RWPE2 (cell line): Measurements from ENCODE around the gene MPZ.

ENCODE experiments used
- ATAC-seq: fragments of 200-7000 bp; cut with Tn5 transposase; 3 replicates; pipeline ENCODE4 v1.9.1; 2021; ENCODE audit warnings: low read depth
- DNase-seq: peaks from one replicate; pipeline ENCODE4 v3.0.0-alpha.2; 2020; ENCODE audit warnings: low spot score
- H3K27ac ChIP-seq: fragments of 450-650 bp; 2 replicates; pipeline ENCODE4 v1.5.1; 2017; ENCODE audit warnings: mild to moderate bottlenecking; ENCODE audit not compliant: poor library complexity, severe bottlenecking
- H3K27me3 ChIP-seq: fragments of 250-450 bp; sonication (Bioruptor Pico); 2 replicates; pipeline ENCODE4 v1.5.1; 2021; ENCODE audit warnings: mild to moderate bottlenecking, moderate library complexity; ENCODE audit not compliant: insufficient read depth, poor library complexity, severe bottlenecking
- H3K36me3 ChIP-seq: fragments of 250-450 bp; sonication (Bioruptor Pico); 2 replicates; pipeline ENCODE4 v1.5.1; 2020; ENCODE audit warnings: low read depth, mild to moderate bottlenecking, moderate library complexity
- H3K4me1 ChIP-seq: fragments of 250-450 bp; sonication (Bioruptor Pico); 2 replicates; pipeline ENCODE4 v1.5.1; 2021; ENCODE audit warnings: mild to moderate bottlenecking, moderate library complexity; ENCODE audit not compliant: insufficient read depth, poor library complexity, severe bottlenecking
- H3K4me3 ChIP-seq: fragments of 250-450 bp; sonication (Bioruptor Pico); 2 replicates; pipeline ENCODE4 v1.5.1; 2021; ENCODE audit warnings: mild to moderate bottlenecking, moderate library complexity; ENCODE audit not compliant: severe bottlenecking
- H3K9me3 ChIP-seq: fragments of 250-450 bp; sonication (Bioruptor Pico); 2 replicates; pipeline ENCODE4 v1.5.1; 2021; ENCODE audit warnings: mild to moderate bottlenecking, moderate library complexity; ENCODE audit not compliant: severe bottlenecking
- TF ChIP-seq, protein P1 (sequence below): fragments of 450-650 bp; IDR thresholded peaks from one replicate; pipeline ENCODE4 v1.5.1; 2017; ENCODE audit warnings: mild to moderate bottlenecking, moderate library complexity; ENCODE audit not compliant: poor library complexity, severe bottlenecking

MPZ gene

DNA sequence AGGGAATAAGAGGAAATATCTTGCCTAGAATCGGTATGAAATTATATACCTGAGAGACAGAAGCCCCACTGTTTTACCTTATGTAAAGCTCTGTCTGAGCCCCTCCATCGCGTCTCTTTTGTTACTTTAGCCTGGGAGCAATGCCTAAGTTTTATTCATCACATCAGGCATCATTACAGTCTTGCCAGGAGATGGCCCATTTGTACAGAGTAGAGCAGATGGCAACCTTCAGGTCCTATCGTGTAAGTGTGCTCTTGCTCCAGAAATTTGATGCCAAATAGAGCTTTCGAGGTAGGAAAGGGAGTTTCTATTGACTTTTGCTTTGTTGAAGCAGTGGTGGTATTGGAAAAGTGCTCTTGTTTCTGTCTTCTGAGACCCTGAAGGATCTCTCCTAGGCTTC, 33.1 kb upstream of the MPZ start:
- H3K4me1 ChIP-seq = no peaks in the 10 kb centered on the region
- peaks cover 69% of the 10 kb centered on the region for H3K36me3 ChIP-seq
- no peaks in the 10 kb centered on the region for H3K9me3 ChIP-seq
- H3K27me3 ChIP-seq = no peaks in the 10 kb centered on the region
- DNase-seq (no peak), ATAC-seq (no peak)
- H3K27ac ChIP-seq = no peak overlapping the region
- no peak overlapping the region for H3K4me3 ChIP-seq
- TF ChIP-seq, protein P1, sequence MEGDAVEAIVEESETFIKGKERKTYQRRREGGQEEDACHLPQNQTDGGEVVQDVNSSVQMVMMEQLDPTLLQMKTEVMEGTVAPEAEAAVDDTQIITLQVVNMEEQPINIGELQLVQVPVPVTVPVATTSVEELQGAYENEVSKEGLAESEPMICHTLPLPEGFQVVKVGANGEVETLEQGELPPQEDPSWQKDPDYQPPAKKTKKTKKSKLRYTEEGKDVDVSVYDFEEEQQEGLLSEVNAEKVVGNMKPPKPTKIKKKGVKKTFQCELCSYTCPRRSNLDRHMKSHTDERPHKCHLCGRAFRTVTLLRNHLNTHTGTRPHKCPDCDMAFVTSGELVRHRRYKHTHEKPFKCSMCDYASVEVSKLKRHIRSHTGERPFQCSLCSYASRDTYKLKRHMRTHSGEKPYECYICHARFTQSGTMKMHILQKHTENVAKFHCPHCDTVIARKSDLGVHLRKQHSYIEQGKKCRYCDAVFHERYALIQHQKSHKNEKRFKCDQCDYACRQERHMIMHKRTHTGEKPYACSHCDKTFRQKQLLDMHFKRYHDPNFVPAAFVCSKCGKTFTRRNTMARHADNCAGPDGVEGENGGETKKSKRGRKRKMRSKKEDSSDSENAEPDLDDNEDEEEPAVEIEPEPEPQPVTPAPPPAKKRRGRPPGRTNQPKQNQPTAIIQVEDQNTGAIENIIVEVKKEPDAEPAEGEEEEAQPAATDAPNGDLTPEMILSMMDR = no peak

DNA sequence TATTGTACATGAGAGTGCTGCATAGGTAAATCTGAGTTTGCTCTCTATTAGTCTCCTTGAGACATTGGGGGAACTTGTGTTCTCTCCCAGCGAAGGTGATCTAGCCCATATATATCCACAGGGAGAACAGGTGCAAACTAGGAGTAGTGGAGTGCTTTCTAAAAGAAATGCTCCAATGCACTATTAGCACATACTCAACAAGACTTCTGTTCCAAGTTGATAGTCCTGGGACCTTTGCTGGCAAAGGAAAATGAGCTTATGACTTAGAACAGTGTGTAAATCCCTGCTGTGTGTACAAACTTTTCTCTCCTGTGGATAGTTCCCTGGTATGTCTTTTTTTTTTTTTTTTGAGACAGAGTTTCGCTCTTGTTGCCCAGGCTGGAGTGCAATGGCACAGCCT, 32.4 kb upstream of the MPZ start:
- Histone ChIP-seq H3K27ac (no peak overlapping the region), H3K4me1 (no peaks in the 10 kb centered on the region), H3K27me3 (no peaks in the 10 kb centered on the region), H3K36me3 (peaks cover 75% of the 10 kb centered on the region), H3K4me3 (no peak overlapping the region), H3K9me3 (no peaks in the 10 kb centered on the region)
- ATAC-seq = no peak
- TF ChIP-seq, protein P1 = no peak
- DNase-seq = no peak

DNA sequence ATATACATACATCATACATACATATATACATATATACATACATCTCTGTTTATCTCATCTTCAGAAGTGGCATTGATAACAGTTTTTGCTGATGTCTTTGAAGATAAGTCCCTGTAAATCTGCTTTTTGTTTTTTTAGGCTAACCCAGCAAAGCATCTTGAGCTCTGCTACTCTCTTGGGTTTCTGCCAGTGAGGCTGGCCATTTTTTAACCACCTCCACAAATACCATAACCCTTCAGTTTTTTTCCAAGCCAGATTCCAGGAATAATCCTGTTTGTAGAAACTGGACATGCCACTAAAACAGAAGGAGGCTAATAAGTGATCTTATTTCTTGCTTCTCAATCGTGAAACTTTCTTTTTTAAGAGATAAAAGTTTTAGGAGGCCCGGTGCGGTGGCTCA, 26.0 kb upstream of the MPZ start:
- TF ChIP-seq, protein P1 = no peak
- DNase-seq = no peak
- Histone ChIP-seq H3K4me1 (no peaks in the 10 kb centered on the region), H3K27me3 (no peaks in the 10 kb centered on the region), H3K36me3 (peaks cover 79% of the 10 kb centered on the region), H3K27ac (no peak overlapping the region), H3K4me3 (no peak overlapping the region), H3K9me3 (no peaks in the 10 kb centered on the region)
- no peak for ATAC-seq

DNA sequence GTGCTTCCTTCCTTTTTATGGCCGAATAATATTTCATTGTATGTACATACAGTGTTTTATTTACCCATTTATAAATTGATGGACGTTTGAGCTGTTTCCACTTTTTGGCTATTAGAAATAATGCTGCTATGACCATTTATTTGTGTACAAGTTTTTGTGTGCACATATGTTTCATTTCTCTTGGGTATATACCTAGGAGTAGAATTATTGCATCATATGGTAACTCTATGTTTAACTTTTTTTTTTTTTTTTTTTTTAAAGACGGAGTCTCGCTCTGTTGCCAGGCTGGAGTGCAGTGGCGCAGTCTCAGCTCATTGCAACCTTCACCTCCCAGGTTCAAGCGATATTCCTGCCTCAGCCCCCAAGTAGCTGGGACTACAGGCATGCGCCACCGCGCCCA, 23.4 kb upstream of the MPZ start:
- Histone ChIP-seq H3K27me3 (no peaks in the 10 kb centered on the region), H3K27ac (no peak overlapping the region), H3K4me1 (no peaks in the 10 kb centered on the region), H3K36me3 (peaks cover 83% of the 10 kb centered on the region), H3K4me3 (no peak overlapping the region), H3K9me3 (no peaks in the 10 kb centered on the region)
- DNase-seq (no peak), ATAC-seq (no peak)
- TF ChIP-seq, protein P1 = no peak

DNA sequence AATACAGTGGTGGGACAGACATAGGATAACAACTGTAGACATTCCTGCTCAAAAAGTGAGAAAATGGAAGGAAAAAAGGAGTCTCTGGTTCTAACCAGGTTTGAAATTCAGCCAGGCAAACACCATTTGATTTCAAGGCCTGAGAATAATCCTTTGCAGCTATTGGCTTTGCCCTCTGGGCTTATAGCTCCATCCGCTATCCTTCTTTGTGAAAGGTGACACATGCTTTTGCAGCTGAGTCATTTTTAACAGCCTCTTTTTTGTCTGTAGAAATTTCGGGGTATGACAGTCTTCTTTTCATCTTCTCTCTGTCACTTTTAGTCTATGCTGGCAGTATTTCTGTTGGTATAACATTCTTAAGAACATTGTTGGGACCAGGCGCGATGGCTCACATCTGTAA, 20.6 kb upstream of the MPZ start:
- DNase-seq (no peak), ATAC-seq (peak; percentile 49; the same call in 1 of the 3 replicates)
- TF ChIP-seq, protein P1 = no peak
- Histone ChIP-seq H3K36me3 (peaks cover 90% of the 10 kb centered on the region), H3K27me3 (no peaks in the 10 kb centered on the region), H3K9me3 (no peaks in the 10 kb centered on the region), H3K27ac (no peak overlapping the region), H3K4me1 (no peaks in the 10 kb centered on the region), H3K4me3 (no peak overlapping the region)
